GM12878 (cell line): Measurements from ENCODE around the gene SESTD1. TPM values are rescaled to one million over a fixed set of nuclear protein-coding genes. Genes with fewer than 3 reads are reported as not detected.

Experiments used
- ATAC-seq: fragments of 200-7000 bp; cut with Tn5 transposase; 3 replicates; pipeline ENCODE4 v1.9.1; 2020; ENCODE audit warnings: mild to moderate bottlenecking, moderate library complexity
- BruUV-seq: library from RNA; stranded (reverse); fragments of 400-500 nt; replicated peaks from 2 replicates; lab custom pipeline; 2021; lab: Mats Ljungman, UMichigan
- CTCF ChIA-PET: fragments of 300-600 bp; sonication (Branson Sonifier 250); formaldehyde crosslinking; extraction: SDS; loops from one replicate; lab custom pipeline; 2021; ENCODE audit warnings: inconsistent platforms; lab: Yijun Ruan, JAX
- POLR2A ChIA-PET: fragments of 350-600 bp; formaldehyde crosslinking; extraction: SDS; loops from one replicate; lab custom pipeline; 2021; ENCODE audit warnings: inconsistent platforms; lab: Charles Lee
- RAD21 ChIA-PET: fragments of 300-600 bp; sonication (Branson Sonifier 250); formaldehyde crosslinking; loops from one replicate; lab custom pipeline; 2023; ENCODE audit warnings: antibody characterized with exemption; ENCODE audit not compliant: unreplicated experiment; lab: Charles Lee
- SMC1A ChIA-PET: fragments of 300-600 bp; sonication (Branson Sonifier 250); formaldehyde crosslinking; loops from one replicate; lab custom pipeline; 2023; ENCODE audit not compliant: unreplicated experiment, uncharacterized antibody; lab: Charles Lee
- DNase-seq: peaks from one replicate; pipeline ENCODE4 v3.0.0-alpha.2; 2011; ENCODE audit warnings: low read depth, low spot score
- FAIRE-seq: peaks from 3 replicates; lab custom pipeline; 2011; peaks lifted over from hg19 to GRCh38; lab: Jason Lieb, UNC
- H2AFZ ChIP-seq: 2 replicates; pipeline ENCODE4 v1.6.0; 2011; ENCODE audit warnings: low read depth, low read length, control low read depth; ENCODE audit not compliant: control insufficient read depth
- H3K27ac ChIP-seq: 2 replicates; pipeline ENCODE4 v1.5.1; 2011; ENCODE audit warnings: control low read depth; ENCODE audit not compliant: control insufficient read depth, insufficient read depth
- H3K27me3 ChIP-seq, 2 experiments: replicated peaks in 1 of 2; 2 replicates each; pipeline versions ENCODE4 v1.6.0 to v1.6.1; 2011; ENCODE audit warnings: low read length in 1 of 2; ENCODE audit not compliant: control insufficient read depth in 2 of 2, insufficient read depth in 2 of 2
- H3K36me3 ChIP-seq, 2 experiments: 2 replicates each; pipeline ENCODE4 v1.5.1; 2011; ENCODE audit warnings: low read length in 1 of 2; ENCODE audit not compliant: control insufficient read depth in 2 of 2, insufficient read depth in 2 of 2
- H3K4me1 ChIP-seq: 2 replicates; pipeline ENCODE4 v1.6.1; 2011; ENCODE audit warnings: mild to moderate bottlenecking, low read length, moderate library complexity, mixed read lengths; ENCODE audit not compliant: control insufficient read depth, insufficient read depth
- H3K4me2 ChIP-seq: 2 replicates; pipeline ENCODE4 v1.6.0; 2011; ENCODE audit warnings: control low read depth; ENCODE audit not compliant: control insufficient read depth, insufficient read depth
- H3K4me3 ChIP-seq: fragments of 200-600 bp; sonication (generic); 2 replicates; pipeline ENCODE4 v1.5.1; 2016
- H3K79me2 ChIP-seq: 2 replicates; pipeline ENCODE4 v1.6.0; 2011; ENCODE audit warnings: low read length; ENCODE audit not compliant: control insufficient read depth, insufficient read depth
- H3K9ac ChIP-seq: 2 replicates; pipeline ENCODE4 v1.8.0; 2011; ENCODE audit warnings: low read length, control low read depth, mixed read lengths; ENCODE audit not compliant: control insufficient read depth, insufficient read depth
- H3K9me3 ChIP-seq: replicated peaks from 3 replicates; pipeline ENCODE4 v1.5.1; 2011; ENCODE audit warnings: mild to moderate bottlenecking, low read length; ENCODE audit not compliant: control insufficient read depth, insufficient read depth
- H4K20me1 ChIP-seq: 2 replicates; pipeline ENCODE4 v1.6.0; 2011; ENCODE audit not compliant: control insufficient read depth, insufficient read depth
- NKRF ChIP-seq: fragments of 450-650 bp; conservative IDR thresholded peaks from 2 replicates; pipeline ENCODE4 v1.6.1; 2017; ENCODE audit warnings: mild to moderate bottlenecking, moderate library complexity
- PAX5 ChIP-seq: IDR thresholded peaks from 2 replicates; pipeline ENCODE4 v1.6.1; 2011; ENCODE audit warnings: low read depth, low read length, borderline replicate concordance
- WGBS: methylation state at CpG from one replicate; pipeline ENCODE4 v1.1.6; 2016; ENCODE audit warnings: low lambda C conversion rate; ENCODE audit not compliant: insufficient replicate concordance, insufficient coverage; ENCODE audit errors: missing lambda C conversion rate; 5-methylcytosine and 5-hydroxymethylcytosine counted together
- in situ Hi-C: fragments of 300-500 bp; cut with MboI; formaldehyde crosslinking; loops from 9 replicates; pipeline ENCODE4 v1.14.3; 2018; ENCODE audit warnings: mixed read lengths
- intact Hi-C: fragments of 100-400 bp; cut with micrococcal nuclease; formaldehyde crosslinking; loops from one replicate; pipeline ENCODE4 v1.14.2; 2022; ENCODE audit not compliant: unreplicated experiment
- polyA plus RNA-seq, 11 experiments: library from polyadenylated mRNA; depleted of rRNA in 4 of 11; unstranded in 6 of 11; stranded (reverse) in 5 of 11; fragments of >200 nt; fragmentation: Nextera tagmentation in 4 of 11; fragmentation: Illumina TruSeq in 1 of 11; extraction: Ambion mirVana in 4 of 11; extraction: Trizol in 1 of 11; gene quantifications; 1 replicate in 1 of 11; 2 replicates in 10 of 11; pipeline versions ENCODE4 v1.2.1 to v1.2.3, GENCODE V29; 2011 to 2016; ENCODE audit warnings: inconsistent platforms in 2 of 11, missing spikeins in 2 of 11, low read depth in 1 of 11
- total RNA-seq, 4 experiments: library from RNA; depleted of rRNA in 3 of 4; stranded (reverse); fragments of >200 nt in 3 of 4; fragmentation: Illumina TruSeq in 1 of 4; extraction: Trizol in 1 of 4; gene quantifications; 2 replicates each; pipeline versions ENCODE4 v1.2.1 to v1.2.3, GENCODE V29; 2013 to 2021

SESTD1 gene
- total and polyA plus RNA-seq, 10 of the 15 experiments (the other 5 are each of a cell fraction or from before 2014, with no cell fraction given): 4.4 to 22.7 (median 9.5) TPM

GRCh38 chr2:179222076-179222475, 42.6 kb downstream of the SESTD1 start:
- CTCF ChIA-PET: interaction anchor here (0.7 to 4.7 kb wide), 5 partner anchors 18 to 218 kb away, joined by 3 to 46 read pairs (median 4); no protein-coding TSS in a partner anchor
- H3K27me3 ChIP-seq: no peaks in the 10 kb centered on the region
- FAIRE-seq (no peak), DNase-seq (no peak), ATAC-seq (no peak)
- no peak overlapping the region for H3K4me2 ChIP-seq
- no peak overlapping the region for H3K27ac ChIP-seq
- no peaks in the 10 kb centered on the region for H3K9me3 ChIP-seq
- no peaks in the 10 kb centered on the region; the same call in 1 of the 2 replicates for H3K79me2 ChIP-seq
- no peaks in the 10 kb centered on the region for H3K36me3 ChIP-seq
- in situ Hi-C loops (loop anchor here (10.0 to 25.0 kb wide), 2 partner anchors 203 to 540 kb away; no protein-coding TSS in a partner anchor), intact Hi-C loops (no loop called here)
- POLR2A ChIA-PET: interaction anchor here (0.5 kb wide), 1 partner anchor 23 kb away, joined by 4 read pairs; no protein-coding TSS in a partner anchor
- no TSS peak for BruUV-seq
- H3K4me3 ChIP-seq: no peak overlapping the region
- 88% methylated on average over 2 of the region's 2 CpGs for WGBS
- no peak overlapping the region for H3K9ac ChIP-seq
- H4K20me1 ChIP-seq: no peaks in the 10 kb centered on the region
- no peaks in the 10 kb centered on the region for H3K4me1 ChIP-seq
- no peak for TF ChIP-seq PAX5
- TF ChIP-seq NKRF: no peak
- RAD21 ChIA-PET: interaction anchor here (1.5 kb wide), 1 partner anchor 26 kb away, joined by 6 read pairs; no protein-coding TSS in a partner anchor
- SMC1A ChIA-PET: interaction anchor here (0.7 to 1.5 kb wide), 3 partner anchors 30 to 331 kb away, joined by 3 to 4 read pairs (median 3); no protein-coding TSS in a partner anchor
- no peak overlapping the region for H2AFZ ChIP-seq
